A172 (cell line): ENCODE data around the gene LTB. TPM values are rescaled to one million over a fixed set of nuclear protein-coding genes. Genes with fewer than 3 reads are reported as not detected.
A peak's percentile ranks its signal among the peaks of the same experiment; 100 is the strongest.

ENCODE experiments used
- DNase-seq: peaks from one replicate; pipeline ENCODE4 v3.0.0-alpha.2; 2015; ENCODE audit warnings: low spot score
- total RNA-seq: library from RNA; depleted of rRNA; stranded (reverse); fragments of >200 nt; shearing (Covaris generic); gene quantifications from 2 replicates; pipeline ENCODE4 v1.2.3, GENCODE V29; 2014

LTB gene
- total RNA-seq, 1 experiment from 2014 or later = not detected

DNA sequence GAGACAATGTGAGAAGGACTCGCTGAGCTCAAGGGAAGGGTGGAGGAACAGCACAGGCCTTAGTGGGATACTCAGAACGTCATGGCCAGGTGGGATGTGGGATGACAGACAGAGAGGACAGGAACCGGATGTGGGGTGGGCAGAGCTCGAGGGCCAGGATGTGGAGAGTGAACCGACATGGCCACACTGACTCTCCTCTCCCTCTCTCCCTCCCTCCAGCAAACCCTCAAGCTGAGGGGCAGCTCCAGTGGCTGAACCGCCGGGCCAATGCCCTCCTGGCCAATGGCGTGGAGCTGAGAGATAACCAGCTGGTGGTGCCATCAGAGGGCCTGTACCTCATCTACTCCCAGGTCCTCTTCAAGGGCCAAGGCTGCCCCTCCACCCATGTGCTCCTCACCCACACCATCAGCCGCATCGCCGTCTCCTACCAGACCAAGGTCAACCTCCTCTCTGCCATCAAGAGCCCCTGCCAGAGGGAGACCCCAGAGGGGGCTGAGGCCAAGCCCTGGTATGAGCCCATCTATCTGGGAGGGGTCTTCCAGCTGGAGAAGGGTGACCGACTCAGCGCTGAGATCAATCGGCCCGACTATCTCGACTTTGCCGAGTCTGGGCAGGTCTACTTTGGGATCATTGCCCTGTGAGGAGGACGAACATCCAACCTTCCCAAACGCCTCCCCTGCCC is 5.2 kb downstream of the LTB start:
- no peak for DNase-seq

- DNase-seq = no peak
These were observed 6.1 kb downstream of the LTB start for GRCh38 chr6:31575952-31576685.

GRCh38 chr6:31575335-31575901 is 6.8 kb downstream of the LTB start, which contains the start of gene TNF:
TNF (plus strand) TSS chr6:31575565; CDS start chr6:31575742, 177 bp downstream.
- no peak for DNase-seq

- DNase-seq = no peak
These were observed 7.8 kb downstream of the LTB start for GRCh38 chr6:31574106-31575061.

GRCh38 chr6:31573239-31574105 is 8.8 kb downstream of the LTB start:
- no peak for DNase-seq

- DNase-seq = no peak
These were observed 9.9 kb downstream of the LTB start, which contains the start of gene LTA for GRCh38 chr6:31572041-31572911. LTA (plus strand) TSS chr6:31572289; CDS start chr6:31572743, 454 bp downstream.

DNA sequence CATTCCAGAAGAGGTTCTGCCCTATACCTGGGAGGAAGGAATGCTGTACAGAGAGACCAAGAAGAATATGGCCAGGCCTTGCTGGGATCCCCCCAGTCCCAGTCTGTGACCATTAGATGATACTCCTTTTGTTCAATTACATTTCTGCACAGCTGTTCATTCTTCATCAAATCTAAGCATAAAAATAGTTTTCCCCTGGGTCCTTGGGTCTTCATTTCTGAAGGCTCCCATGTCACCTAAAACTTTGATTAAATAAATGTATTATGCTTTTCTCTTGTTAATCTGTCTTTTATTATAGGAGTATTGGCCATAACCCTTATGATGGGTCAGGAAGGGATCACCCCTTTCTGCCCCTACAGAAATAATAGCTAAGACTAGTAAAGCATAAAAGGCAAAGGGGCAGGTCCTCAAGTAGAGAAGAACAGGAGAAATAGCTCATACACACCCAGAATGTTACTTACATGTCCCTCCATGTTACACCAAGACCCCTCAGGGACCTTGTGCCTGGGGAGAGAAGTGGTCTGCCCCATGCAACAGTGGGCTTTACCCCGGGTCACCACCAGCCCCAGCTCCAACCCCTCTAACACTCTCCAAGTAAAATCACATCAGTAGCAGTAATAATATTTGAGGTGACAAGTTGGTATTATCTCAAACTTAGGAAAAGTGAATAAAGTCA is 12.2 kb downstream of the LTB start:
- no peak for DNase-seq

GRCh38 chr6:31568537-31568961 is 13.7 kb downstream of the LTB start:
- DNase-seq = no peak

DNA sequence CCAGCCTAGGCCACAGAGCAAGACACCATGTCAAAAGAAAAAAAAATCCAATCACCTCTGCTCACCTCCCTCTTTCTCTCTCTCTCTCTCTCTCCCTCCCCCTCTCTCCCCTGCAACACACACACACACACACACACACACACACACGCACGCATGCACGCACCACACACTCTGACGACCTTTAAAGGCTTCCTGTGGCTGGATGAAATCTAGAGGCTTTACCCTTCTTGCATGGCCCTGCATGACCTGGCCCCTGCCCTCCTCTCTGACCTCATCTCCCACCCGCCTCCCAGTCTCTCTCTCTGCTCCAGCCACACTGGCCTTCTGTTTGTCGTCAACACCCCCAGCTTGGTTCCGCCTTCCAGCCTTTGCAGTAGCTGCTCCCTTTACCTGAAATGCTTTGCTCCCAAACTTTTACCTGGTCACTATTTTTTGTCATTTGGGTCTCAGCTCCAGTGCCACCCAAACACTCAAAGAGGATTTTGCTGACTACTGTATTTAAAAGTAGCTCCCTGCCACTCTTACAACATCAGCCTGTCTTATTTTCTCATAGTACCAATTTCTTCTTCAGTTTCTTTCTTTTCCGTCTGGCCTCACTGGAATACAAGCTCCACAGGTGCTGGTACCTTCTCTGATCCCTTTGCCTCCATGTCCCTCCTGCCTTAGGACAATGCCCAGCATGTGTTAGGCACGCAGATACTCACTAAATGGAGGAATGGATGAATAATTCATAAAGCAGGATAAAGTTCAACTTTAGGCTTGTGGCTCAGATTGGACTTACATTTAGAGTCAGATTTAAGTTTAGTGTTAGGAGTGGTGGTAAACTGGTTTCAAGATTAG is 14.5 kb downstream of the LTB start:
- no peak for DNase-seq

GRCh38 chr6:31560697-31561058 is 21.5 kb downstream of the LTB start:
- no peak for DNase-seq

- peak; percentile 90 for DNase-seq
These were observed 22.1 kb downstream of the LTB start for GRCh38 chr6:31559958-31560696.

DNA sequence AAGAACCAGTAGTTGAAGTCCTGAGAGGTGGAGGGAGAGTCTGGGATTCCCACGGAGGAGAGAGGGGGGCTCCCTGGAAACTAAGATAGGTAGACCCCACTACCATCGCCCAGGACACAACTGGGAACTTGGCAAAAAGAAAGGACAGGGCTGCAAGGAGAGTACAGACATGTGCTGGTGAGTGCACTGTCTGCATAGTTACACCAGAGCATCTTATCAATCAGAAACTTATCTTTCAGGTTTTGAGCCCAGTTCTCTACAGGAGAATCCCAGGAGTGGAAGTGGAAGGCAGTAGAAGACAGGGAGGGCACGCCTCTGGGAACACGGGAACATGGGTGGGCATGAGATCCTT is 22.6 kb downstream of the LTB start:
- DNase-seq = no peak

DNA sequence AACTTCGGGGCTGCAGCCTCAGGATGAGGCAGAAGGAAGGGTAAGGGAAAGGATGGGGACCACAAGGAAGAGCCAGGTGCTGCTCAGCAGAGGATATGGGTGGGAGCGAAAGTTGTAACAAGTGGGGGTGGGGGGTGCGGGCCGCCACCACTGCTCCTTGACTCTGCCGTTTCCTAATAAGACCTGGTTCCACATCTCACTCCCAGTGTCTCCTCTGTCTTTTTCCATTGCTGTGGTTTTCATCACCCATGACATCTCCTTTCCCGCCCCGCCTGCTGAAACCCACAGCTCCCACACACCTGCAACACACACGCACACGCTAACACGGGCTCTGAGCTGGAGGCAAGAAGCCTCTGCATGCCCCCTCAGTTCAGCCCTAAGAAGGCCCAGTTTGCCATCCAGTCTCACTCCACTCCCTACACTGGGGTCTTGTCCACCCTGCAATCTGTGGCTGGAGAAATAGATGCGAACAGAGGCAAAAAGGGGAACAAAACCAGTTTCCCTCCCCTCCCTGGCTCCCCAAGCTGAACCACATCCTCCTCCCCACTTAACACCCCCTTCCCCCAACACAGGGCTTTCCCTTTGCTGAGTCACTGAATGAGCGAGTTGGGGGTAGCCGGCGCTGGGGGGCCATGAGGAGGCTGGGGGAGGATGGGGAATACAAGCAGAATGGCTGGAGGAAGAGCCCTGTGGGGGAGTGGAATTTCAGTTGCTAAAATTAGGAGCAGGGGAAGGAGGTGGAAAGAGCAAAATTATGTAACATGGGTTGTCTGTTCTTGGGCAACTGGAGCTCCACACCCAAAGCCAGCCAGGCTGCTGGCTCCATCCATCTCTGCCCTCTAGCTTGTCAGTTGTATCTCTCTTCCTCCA is 23.4 kb downstream of the LTB start:
- peak; percentile 39 for DNase-seq

DNA sequence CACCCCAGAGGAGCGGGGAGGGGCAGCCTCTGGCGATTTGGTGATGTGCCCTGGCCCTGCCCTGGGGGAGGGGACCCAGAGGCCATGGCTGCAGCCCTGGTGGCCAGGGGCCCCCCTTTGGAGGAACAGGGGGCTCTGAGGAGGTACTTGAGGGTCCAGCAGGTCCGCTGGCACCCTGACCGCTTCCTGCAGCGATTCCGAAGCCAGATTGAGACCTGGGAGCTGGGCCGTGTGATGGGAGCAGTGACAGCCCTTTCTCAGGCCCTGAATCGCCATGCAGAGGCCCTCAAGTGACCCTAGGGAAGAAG is 24.0 kb downstream of the LTB start:
- DNase-seq = no peak

DNA sequence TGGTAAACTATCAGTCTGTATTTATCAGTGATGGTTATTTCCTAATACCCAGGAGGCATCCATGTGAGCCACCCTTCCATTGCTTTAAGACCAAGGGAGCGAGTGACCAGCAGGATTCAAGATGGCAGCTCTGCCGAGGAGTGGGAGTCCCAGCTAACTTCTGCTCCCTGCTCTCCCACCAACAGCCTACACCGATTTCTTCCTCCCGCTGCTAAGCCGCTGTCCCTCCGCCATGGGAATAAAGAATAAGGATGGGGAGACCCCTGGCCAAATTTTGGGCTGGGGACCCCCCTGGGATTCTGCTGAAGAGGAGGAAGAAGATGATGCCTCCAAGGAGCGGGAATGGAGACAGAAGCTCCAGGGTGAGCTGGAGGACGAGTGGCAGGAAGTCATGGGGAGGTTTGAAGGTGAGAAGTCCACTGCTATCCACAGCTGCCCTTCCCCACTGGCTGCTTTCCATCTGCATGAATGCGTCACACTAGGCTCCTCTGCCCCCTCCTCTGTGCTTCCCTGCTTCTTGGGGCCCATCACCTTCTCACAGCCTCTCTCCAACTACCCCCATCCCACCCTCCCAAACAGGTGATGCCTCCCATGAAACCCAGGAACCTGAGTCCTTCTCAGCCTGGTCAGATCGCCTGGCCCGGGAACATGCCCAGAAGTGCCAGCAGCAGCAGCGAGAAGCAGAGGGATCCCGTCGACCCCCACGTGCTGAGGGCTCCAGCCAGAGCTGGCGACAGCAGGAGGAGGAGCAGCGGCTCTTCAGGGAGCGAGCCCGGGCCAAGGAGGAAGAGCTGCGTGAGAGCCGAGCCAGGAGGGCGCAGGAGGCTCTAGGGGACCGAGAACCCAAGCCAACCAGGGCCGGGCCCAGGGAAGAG is 24.5 kb downstream of the LTB start:
- no peak for DNase-seq

- no peak for DNase-seq
These were observed 25.9 kb downstream of the LTB start for GRCh38 chr6:31556307-31556706.
